ENCODE data around the gene CMC1.
A peak's percentile ranks its signal among the peaks of the same experiment; 100 is the strongest.

The CMC1 gene

GRCh38 chr3:28335246-28335645, 93.8 kb downstream of the CMC1 start:
- peaks cover 74% of the 10 kb centered on the region for H3K36me3 ChIP-seq (ENCODE audit: insufficient read depth, low read length)
- H3K4me3 ChIP-seq (ENCODE audit: low read length), result no peak overlapping the region
- H3K9ac ChIP-seq (ENCODE audit: low read depth, low read length), result no peak overlapping the region
- 93% methylated on average over 2 of the region's 2 CpGs for WGBS
- H3K4me1 ChIP-seq (ENCODE audit: insufficient read depth, low read length), result no peaks in the 10 kb centered on the region
- H3K9me3 ChIP-seq (ENCODE audit: insufficient read depth, low read depth, low read length), result no peaks in the 10 kb centered on the region
- H3K27me3 ChIP-seq (ENCODE audit: insufficient read depth, low read length), result no peaks in the 10 kb centered on the region
- no peak overlapping the region for H3K27ac ChIP-seq (ENCODE audit: low read depth, low read length)

GRCh38 chr3:28337230-28337629, 95.8 kb downstream of the CMC1 start:
- Histone ChIP-seq H3K27me3 (ENCODE audit: insufficient read depth, low read length) (no peaks in the 10 kb centered on the region), H3K36me3 (ENCODE audit: insufficient read depth, low read length) (peaks cover 63% of the 10 kb centered on the region), H3K9ac (ENCODE audit: low read depth, low read length) (no peak overlapping the region), H3K4me3 (ENCODE audit: low read length) (no peak overlapping the region), H3K4me1 (ENCODE audit: insufficient read depth, low read length) (no peaks in the 10 kb centered on the region), H3K27ac (ENCODE audit: low read depth, low read length) (no peak overlapping the region), H3K9me3 (ENCODE audit: insufficient read depth, low read depth, low read length) (no peaks in the 10 kb centered on the region)

GRCh38 chr3:28343144-28343543, 101.7 kb downstream of the CMC1 start:
- H3K27me3 ChIP-seq (ENCODE audit: insufficient read depth, low read length), result no peaks in the 10 kb centered on the region
- peaks cover 22% of the 10 kb centered on the region for H3K36me3 ChIP-seq (ENCODE audit: insufficient read depth, low read length)
- no peak overlapping the region for H3K4me3 ChIP-seq (ENCODE audit: low read length)
- no peak overlapping the region for H3K9ac ChIP-seq (ENCODE audit: low read depth, low read length)
- H3K9me3 ChIP-seq (ENCODE audit: insufficient read depth, low read depth, low read length), result no peaks in the 10 kb centered on the region
- no peak overlapping the region for H3K27ac ChIP-seq (ENCODE audit: low read depth, low read length)
- peaks cover 7% of the 10 kb centered on the region for H3K4me1 ChIP-seq (ENCODE audit: insufficient read depth, low read length)

- H3K4me3 ChIP-seq (ENCODE audit: low read length), result no peak overlapping the region
- no peaks in the 10 kb centered on the region for H3K27me3 ChIP-seq (ENCODE audit: insufficient read depth, low read length)
- WGBS, result 100% methylated on average over 1 of the region's 1 CpG
Observed at GRCh38 chr3:28345690-28346089, 104.3 kb downstream of the CMC1 start.

GRCh38 chr3:28347374-28348264, 106.2 kb downstream of the CMC1 start:
- Histone ChIP-seq H3K4me1 (ENCODE audit: insufficient read depth, low read length) (peaks cover 14% of the 10 kb centered on the region), H3K27ac (ENCODE audit: low read depth, low read length) (peak overlapping the region; percentile 98; the same call in 1 of the 2 replicates), H3K4me3 (ENCODE audit: low read length) (peak overlapping the region; percentile 84), H3K9ac (ENCODE audit: low read depth, low read length) (peak overlapping the region; percentile 90), H3K9me3 (ENCODE audit: insufficient read depth, low read depth, low read length) (no peaks in the 10 kb centered on the region), H3K36me3 (ENCODE audit: insufficient read depth, low read length) (no peaks in the 10 kb centered on the region), H3K27me3 (ENCODE audit: insufficient read depth, low read length) (no peaks in the 10 kb centered on the region)
- WGBS, result 14% methylated on average over 15 of the region's 16 CpGs

More at GRCh38 chr3:28345690-28346089, 104.3 kb downstream of the CMC1 start:
- Histone ChIP-seq H3K27ac (ENCODE audit: low read depth, low read length) (no peak overlapping the region), H3K9me3 (ENCODE audit: insufficient read depth, low read depth, low read length) (no peaks in the 10 kb centered on the region), H3K4me1 (ENCODE audit: insufficient read depth, low read length) (peaks cover 14% of the 10 kb centered on the region), H3K9ac (ENCODE audit: low read depth, low read length) (no peak overlapping the region), H3K36me3 (ENCODE audit: insufficient read depth, low read length) (no peaks in the 10 kb centered on the region)

GRCh38 chr3:28348265-28348628, 106.8 kb downstream of the CMC1 start:
- Histone ChIP-seq H3K4me3 (ENCODE audit: low read length) (peak overlapping the region; percentile 84), H3K27me3 (ENCODE audit: insufficient read depth, low read length) (no peaks in the 10 kb centered on the region), H3K36me3 (ENCODE audit: insufficient read depth, low read length) (no peaks in the 10 kb centered on the region), H3K27ac (ENCODE audit: low read depth, low read length) (peak overlapping the region; percentile 98), H3K9ac (ENCODE audit: low read depth, low read length) (peak overlapping the region; percentile 90), H3K9me3 (ENCODE audit: insufficient read depth, low read depth, low read length) (no peaks in the 10 kb centered on the region), H3K4me1 (ENCODE audit: insufficient read depth, low read length) (peaks cover 14% of the 10 kb centered on the region)
- 1% methylated on average over 16 of the region's 16 CpGs for WGBS

- Histone ChIP-seq H3K4me1 (ENCODE audit: insufficient read depth, low read length) (peaks cover 14% of the 10 kb centered on the region), H3K27ac (ENCODE audit: low read depth, low read length) (peak within 1 kb of the TSS; percentile 98), H3K27me3 (ENCODE audit: insufficient read depth, low read length) (no peaks in the 10 kb centered on the region), H3K4me3 (ENCODE audit: low read length) (peak within 1 kb of the TSS; percentile 84), H3K9ac (ENCODE audit: low read depth, low read length) (peak within 1 kb of the TSS; percentile 90), H3K9me3 (ENCODE audit: insufficient read depth, low read depth, low read length) (no peaks in the 10 kb centered on the region), H3K36me3 (ENCODE audit: insufficient read depth, low read length) (no peaks in the 10 kb centered on the region; the same call in 1 of the 2 replicates)
- under 1% methylated on average over 83 of the region's 83 CpGs for WGBS
Observed at GRCh38 chr3:28348629-28349468, 107.4 kb downstream of the CMC1 start, which contains the start of the genes AZI2 and ZCWPW2. Gene AZI2 (minus strand): TSS chr3:28348824. CDS start chr3:28340617, 8,207 bp downstream. Gene ZCWPW2 (plus strand): TSS chr3:28348721. CDS start chr3:28413069, 64,348 bp downstream.

GRCh38 chr3:28349469-28350000, 108.1 kb downstream of the CMC1 start:
- H3K27me3 ChIP-seq (ENCODE audit: insufficient read depth, low read length), result no peaks in the 10 kb centered on the region
- peak overlapping the region; percentile 90 for H3K9ac ChIP-seq (ENCODE audit: low read depth, low read length)
- whole genome bisulfite sequencing, result 45% methylated on average over 13 of the region's 13 CpGs
- peak overlapping the region; percentile 98; the same call in 1 of the 2 replicates for H3K27ac ChIP-seq (ENCODE audit: low read depth, low read length)
- no peaks in the 10 kb centered on the region for H3K9me3 ChIP-seq (ENCODE audit: insufficient read depth, low read depth, low read length)
- H3K36me3 ChIP-seq (ENCODE audit: insufficient read depth, low read length), result no peaks in the 10 kb centered on the region; the same call in 1 of the 2 replicates
- H3K4me3 ChIP-seq (ENCODE audit: low read length), result peak overlapping the region; percentile 84
- peaks cover 14% of the 10 kb centered on the region for H3K4me1 ChIP-seq (ENCODE audit: insufficient read depth, low read length)
